Breast epithelium (tissue), 3 donors: ENCODE measurements around the gene SNTG2.

Experiments
- POLR2AphosphoS5 ChIP-seq, 3 donors: sonication (generic); formaldehyde crosslinking; IDR thresholded peaks; one replicate each; pipeline ENCODE4 v1.6.1; 2017; ENCODE audit warnings: antibody characterized with exemption in 3 of 3
- TF ChIP-seq, protein P1 (sequence below), 3 donors: fragments of 450-650 bp; IDR thresholded peaks; one replicate each; pipeline ENCODE4 v1.5.1; 2016 to 2017; ENCODE audit warnings: antibody characterized with exemption in 3 of 3, mild to moderate bottlenecking in 3 of 3, moderate library complexity in 3 of 3

GRCh38 chr2:1407950-1408675, 457.5 kb downstream of the SNTG2 start:
- TF ChIP-seq, protein P1, sequence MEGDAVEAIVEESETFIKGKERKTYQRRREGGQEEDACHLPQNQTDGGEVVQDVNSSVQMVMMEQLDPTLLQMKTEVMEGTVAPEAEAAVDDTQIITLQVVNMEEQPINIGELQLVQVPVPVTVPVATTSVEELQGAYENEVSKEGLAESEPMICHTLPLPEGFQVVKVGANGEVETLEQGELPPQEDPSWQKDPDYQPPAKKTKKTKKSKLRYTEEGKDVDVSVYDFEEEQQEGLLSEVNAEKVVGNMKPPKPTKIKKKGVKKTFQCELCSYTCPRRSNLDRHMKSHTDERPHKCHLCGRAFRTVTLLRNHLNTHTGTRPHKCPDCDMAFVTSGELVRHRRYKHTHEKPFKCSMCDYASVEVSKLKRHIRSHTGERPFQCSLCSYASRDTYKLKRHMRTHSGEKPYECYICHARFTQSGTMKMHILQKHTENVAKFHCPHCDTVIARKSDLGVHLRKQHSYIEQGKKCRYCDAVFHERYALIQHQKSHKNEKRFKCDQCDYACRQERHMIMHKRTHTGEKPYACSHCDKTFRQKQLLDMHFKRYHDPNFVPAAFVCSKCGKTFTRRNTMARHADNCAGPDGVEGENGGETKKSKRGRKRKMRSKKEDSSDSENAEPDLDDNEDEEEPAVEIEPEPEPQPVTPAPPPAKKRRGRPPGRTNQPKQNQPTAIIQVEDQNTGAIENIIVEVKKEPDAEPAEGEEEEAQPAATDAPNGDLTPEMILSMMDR (IDR thresholded peaks at IDR 0.05) = no peak
- TF ChIP-seq POLR2AphosphoS5 (IDR thresholded peaks at IDR 0.05) = no peak
